H9 (cell line): ENCODE data around the gene PCDHGA2. TPM values are rescaled to one million over a fixed set of nuclear protein-coding genes. Genes with fewer than 3 reads are reported as not detected.
"Not testable (repeated sequence)": the region's sequence is repeated elsewhere in the genome, so short reads cannot be mapped to it uniquely, and the experiment has no call there.

ENCODE experiments used
- DNase-seq: peaks from one replicate; pipeline ENCODE4 v3.0.0-alpha.2; 2017
- H2AFZ ChIP-seq: one replicate; pipeline ENCODE4 v1.6.1; 2013; ENCODE audit warnings: mild to moderate bottlenecking, low read length, control low read depth, moderate library complexity
- H2AK5ac ChIP-seq: 2 replicates; pipeline ENCODE4 v1.6.1; 2013; ENCODE audit warnings: low read length, control low read depth, mixed read lengths; ENCODE audit not compliant: insufficient read length
- H2BK120ac ChIP-seq: one replicate; pipeline ENCODE4 v1.6.1; 2013; ENCODE audit warnings: low read depth, mild to moderate bottlenecking, low read length, control low read depth, inconsistent platforms; ENCODE audit not compliant: poor library complexity, severe bottlenecking
- H2BK12ac ChIP-seq: 2 replicates; pipeline ENCODE4 v1.6.1; 2013; ENCODE audit warnings: low read length, control low read depth, mixed read lengths, low read depth; ENCODE audit not compliant: insufficient read length
- H2BK15ac ChIP-seq: 2 replicates; pipeline ENCODE4 v1.6.1; 2013; ENCODE audit warnings: low read depth, low read length, control low read depth
- H2BK20ac ChIP-seq: one replicate; pipeline ENCODE4 v1.6.1; 2013; ENCODE audit warnings: low read depth, mild to moderate bottlenecking, low read length, control low read depth, inconsistent platforms; ENCODE audit not compliant: poor library complexity, severe bottlenecking
- H2BK5ac ChIP-seq: 2 replicates; pipeline ENCODE4 v1.6.1; 2013; ENCODE audit warnings: low read length, control low read depth, mixed read lengths; ENCODE audit not compliant: insufficient read length
- H3K14ac ChIP-seq: 2 replicates; pipeline ENCODE4 v1.6.1; 2013; ENCODE audit warnings: low read length, control low read depth; ENCODE audit not compliant: insufficient read depth
- H3K18ac ChIP-seq: 2 replicates; pipeline ENCODE4 v1.6.1; 2013; ENCODE audit warnings: low read depth, mild to moderate bottlenecking, mixed read lengths, low read length, control low read depth; ENCODE audit not compliant: insufficient read length
- H3K23ac ChIP-seq: 2 replicates; pipeline ENCODE4 v1.6.1; 2013; ENCODE audit warnings: low read length, control low read depth, mixed read lengths, low read depth; ENCODE audit not compliant: insufficient read length
- H3K23me2 ChIP-seq: 2 replicates; pipeline ENCODE4 v1.6.1; 2013; ENCODE audit warnings: low read depth, mild to moderate bottlenecking, mixed read lengths, low read length, control low read depth; ENCODE audit not compliant: insufficient read length, poor library complexity, severe bottlenecking
- H3K27ac ChIP-seq: 2 replicates; pipeline ENCODE4 v1.5.1; 2013; ENCODE audit warnings: low read length, control low read depth, mixed read lengths, low read depth; ENCODE audit not compliant: insufficient read length
- H3K27me3 ChIP-seq: 2 replicates; pipeline ENCODE4 v1.6.1; 2013; ENCODE audit warnings: low read length, control low read depth, inconsistent platforms; ENCODE audit not compliant: insufficient read depth
- H3K4ac ChIP-seq: 2 replicates; pipeline ENCODE4 v1.6.1; 2013; ENCODE audit warnings: low read depth, mild to moderate bottlenecking, control low read depth, inconsistent platforms, low read length, moderate library complexity
- H3K4me1 ChIP-seq: 2 replicates; pipeline ENCODE4 v1.6.1; 2013; ENCODE audit warnings: low read length, control low read depth, inconsistent platforms; ENCODE audit not compliant: insufficient read depth
- H3K4me2 ChIP-seq: 2 replicates; pipeline ENCODE4 v1.6.1; 2013; ENCODE audit warnings: low read length, control low read depth, mixed read lengths; ENCODE audit not compliant: insufficient read length, insufficient read depth
- H3K56ac ChIP-seq: 2 replicates; pipeline ENCODE4 v1.6.1; 2013; ENCODE audit warnings: low read depth, mild to moderate bottlenecking, mixed read lengths, low read length, control low read depth; ENCODE audit not compliant: insufficient read length
- H3K79me1 ChIP-seq: 2 replicates; pipeline ENCODE4 v1.6.1; 2013; ENCODE audit warnings: low read depth, mild to moderate bottlenecking, moderate library complexity, low read length, control low read depth, inconsistent platforms; ENCODE audit not compliant: insufficient read depth, poor library complexity, severe bottlenecking
- H3K79me2 ChIP-seq: 2 replicates; pipeline ENCODE4 v1.6.1; 2013; ENCODE audit warnings: low read length, control low read depth, inconsistent platforms; ENCODE audit not compliant: insufficient read depth
- H3K9ac ChIP-seq: 2 replicates; pipeline ENCODE4 v1.6.1; 2013; ENCODE audit warnings: low read length, control low read depth, mixed read lengths; ENCODE audit not compliant: insufficient read length; ENCODE audit errors: extremely low read depth
- H3K9me3 ChIP-seq: one replicate; pipeline ENCODE4 v1.6.1; 2013; ENCODE audit warnings: low read depth, low read length, inconsistent platforms; ENCODE audit not compliant: control insufficient read depth
- H3T11ph ChIP-seq: one replicate; pipeline ENCODE4 v1.6.1; 2013; ENCODE audit warnings: mild to moderate bottlenecking, low read length, control low read depth, inconsistent platforms
- H4K20me1 ChIP-seq: one replicate; pipeline ENCODE4 v1.6.1; 2013; ENCODE audit not compliant: control insufficient read depth, insufficient read length, insufficient read depth
- H4K5ac ChIP-seq: 2 replicates; pipeline ENCODE4 v1.6.1; 2013; ENCODE audit warnings: low read depth, mild to moderate bottlenecking, mixed read lengths, low read length, control low read depth; ENCODE audit not compliant: insufficient read length
- H4K8ac ChIP-seq: replicated peaks from 2 replicates; pipeline ENCODE4 v1.6.1; 2013; ENCODE audit warnings: low read length, control low read depth, mixed read lengths, low read depth; ENCODE audit not compliant: insufficient read length
- H4K91ac ChIP-seq: 2 replicates; pipeline ENCODE4 v1.6.1; 2013; ENCODE audit warnings: low read depth, mild to moderate bottlenecking, moderate library complexity, mixed read lengths, low read length, control low read depth; ENCODE audit not compliant: insufficient read length
- H3K27ac Mint-ChIP-seq, 3 experiments: 2 replicates in 2 of 3; 3 replicates in 1 of 3; pipeline ENCODE4 v1.8.0; 2020 to 2021; ENCODE audit warnings: mixed read lengths in 3 of 3, mild to moderate bottlenecking in 1 of 3, moderate library complexity in 1 of 3
- H3K27me3 Mint-ChIP-seq: 2 replicates; pipeline ENCODE4 v1.8.0; 2021; ENCODE audit warnings: low read depth, mild to moderate bottlenecking, moderate library complexity, mixed read lengths
- H3K36me3 Mint-ChIP-seq, 3 experiments: 2 replicates in 2 of 3; 3 replicates in 1 of 3; pipeline ENCODE4 v1.8.0; 2020 to 2021; ENCODE audit warnings: low read depth in 3 of 3, mixed read lengths in 3 of 3; ENCODE audit not compliant: insufficient read depth in 1 of 3
- H3K4me1 Mint-ChIP-seq, 2 experiments: 2 replicates each; pipeline ENCODE4 v1.8.0; 2020; ENCODE audit warnings: mixed read lengths in 2 of 2
- H3K4me3 Mint-ChIP-seq, 2 experiments: 2 replicates in 1 of 2; 3 replicates in 1 of 2; pipeline ENCODE4 v1.8.0; 2020 to 2021; ENCODE audit warnings: mild to moderate bottlenecking in 2 of 2, mixed read lengths in 2 of 2, moderate library complexity in 1 of 2
- H3K9me3 Mint-ChIP-seq, 2 experiments: 2 replicates in 1 of 2; 3 replicates in 1 of 2; pipeline ENCODE4 v1.8.0; 2020; ENCODE audit warnings: mild to moderate bottlenecking in 2 of 2, mixed read lengths in 2 of 2, moderate library complexity in 1 of 2
- CTCF ChIP-seq: fragments of 200-600 bp; sonication (generic); conservative IDR thresholded peaks from 3 replicates; pipeline ENCODE4 v1.8.0; 2021; ENCODE audit warnings: antibody characterized with exemption, mild to moderate bottlenecking
- WGBS: extraction: QIAGEN DNeasy Blood & Tissue Kit; methylation state at CpG from one replicate; pipeline ENCODE4 v1.1.7; 2013; ENCODE audit warnings: missing lambda C conversion rate, low lambda C conversion rate, mixed read lengths; ENCODE audit not compliant: insufficient read length; ENCODE audit errors: extremely low coverage; 5-methylcytosine and 5-hydroxymethylcytosine counted together
- total RNA-seq: library from RNA; stranded (reverse); gene quantifications from 2 replicates; pipeline ENCODE4 v1.2.1, GENCODE V29; 2021

Gene PCDHGA2
- total RNA-seq, 1 experiment from 2014 or later = 0.90 TPM

DNA sequence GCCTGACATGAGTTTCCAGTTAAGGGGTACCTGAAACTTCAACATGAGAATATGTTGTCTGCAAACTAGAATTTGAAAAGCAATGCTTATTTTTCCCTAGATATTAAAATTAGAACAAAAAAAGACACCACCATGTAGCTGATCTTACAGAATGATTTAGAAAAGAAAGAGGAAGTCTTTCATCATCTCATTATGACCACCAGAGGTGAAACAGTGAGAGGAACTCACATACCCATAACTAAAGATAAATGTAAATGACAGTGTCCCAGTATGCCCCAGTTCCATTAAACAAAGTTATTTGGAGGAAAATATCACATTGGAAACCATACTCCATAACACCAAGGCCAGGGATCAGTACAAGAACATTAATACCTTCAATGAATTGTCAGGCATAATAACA is 24.8 kb upstream of the PCDHGA2 start:
- no peak overlapping the region for H2BK20ac ChIP-seq
- no peak overlapping the region for H2AFZ ChIP-seq
- no peaks in the 10 kb centered on the region for H3K4me1 ChIP-seq
- DNase-seq = no peak
- no peak overlapping the region for H3K9ac ChIP-seq
- no peaks in the 10 kb centered on the region for H3K79me1 ChIP-seq
- H3K18ac ChIP-seq = no peak overlapping the region
- H2BK12ac ChIP-seq = no peak overlapping the region
- no peak overlapping the region for H2BK15ac ChIP-seq
- H4K20me1 ChIP-seq = no peaks in the 10 kb centered on the region
- no peak overlapping the region for H3K27ac ChIP-seq
- H3K14ac ChIP-seq = no peak overlapping the region
- H3K9me3 ChIP-seq = peaks cover 9% of the 10 kb centered on the region
- no peak overlapping the region for H3K56ac ChIP-seq
- Mint-ChIP-seq H3K4me3 (no peak overlapping the region), H3K4me1 (peaks cover 2 to 5% of the 10 kb centered on the region in 2 experiments; a peak in 3 of 4 replicates), H3K27me3 (peaks cover 1% of the 10 kb centered on the region; the same call in 1 of the 2 replicates), H3K27ac (no peak overlapping the region), H3K36me3 (peaks cover 33 to 45% (median 33%) of the 10 kb centered on the region in 3 experiments), H3K9me3 (peaks cover 13 to 56% of the 10 kb centered on the region in 2 experiments)
- no peak overlapping the region for H4K8ac ChIP-seq
- no peak overlapping the region for H3T11ph ChIP-seq
- no peaks in the 10 kb centered on the region for H3K27me3 ChIP-seq
- H2AK5ac ChIP-seq = no peak overlapping the region
- H2BK5ac ChIP-seq = no peak overlapping the region
- no peak overlapping the region for H2BK120ac ChIP-seq
- no peak for TF ChIP-seq CTCF
- no peak overlapping the region for H3K4ac ChIP-seq
- H3K79me2 ChIP-seq = no peaks in the 10 kb centered on the region; the same call in 1 of the 2 replicates
- H4K91ac ChIP-seq = no peak overlapping the region
- no peak overlapping the region for H3K23ac ChIP-seq
- H4K5ac ChIP-seq = no peak overlapping the region
- H3K4me2 ChIP-seq = no peak overlapping the region
- no peaks in the 10 kb centered on the region for H3K23me2 ChIP-seq

DNA sequence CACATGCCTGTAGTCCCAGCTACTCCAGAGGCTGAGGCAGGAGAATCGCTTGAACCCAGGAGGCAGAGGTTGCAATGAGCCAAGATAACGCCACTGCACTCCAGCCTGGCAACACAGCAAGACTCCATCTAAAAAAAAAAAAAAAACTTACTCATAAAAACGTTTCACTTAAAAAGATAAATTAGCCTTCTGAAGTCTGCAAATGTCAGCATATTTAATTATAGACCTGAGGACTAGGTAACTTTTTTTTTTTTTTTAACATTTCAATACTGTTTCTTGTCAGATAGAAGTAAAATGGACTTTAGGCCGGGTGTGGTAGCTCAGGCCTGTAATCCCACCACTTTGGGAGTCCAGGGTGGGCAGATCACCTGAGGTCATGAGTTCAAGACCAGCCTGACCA is 21.6 kb upstream of the PCDHGA2 start:
- H3K56ac ChIP-seq, H4K91ac ChIP-seq, H3K23ac ChIP-seq, H3K4me2 ChIP-seq, H3K18ac ChIP-seq, H4K5ac ChIP-seq, H2BK20ac ChIP-seq, H3K4me1 ChIP-seq, H3K27ac Mint-ChIP-seq, H2AFZ ChIP-seq, H3K79me1 ChIP-seq, H3K4me3 Mint-ChIP-seq, H3K9ac ChIP-seq, H3K79me2 ChIP-seq, H2BK15ac ChIP-seq, H2BK5ac ChIP-seq, H3K4ac ChIP-seq, H2AK5ac ChIP-seq, DNase-seq, H4K20me1 ChIP-seq, H3K27me3 ChIP-seq, H4K8ac ChIP-seq, H3K27ac ChIP-seq, H3K14ac ChIP-seq, H3K23me2 ChIP-seq, H2BK120ac ChIP-seq, H3T11ph ChIP-seq, H3K27me3 Mint-ChIP-seq, H2BK12ac ChIP-seq: not testable (repeated sequence)
- peaks cover 9 to 15% of the 10 kb centered on the region in 2 experiments; a peak in 3 of 4 replicates for H3K4me1 Mint-ChIP-seq
- no CpG with 5 or more reads among the region's 4 CpGs for WGBS
- H3K9me3 ChIP-seq = peaks cover 22% of the 10 kb centered on the region
- peaks cover 49 to 62% (median 51%) of the 10 kb centered on the region in 3 experiments for H3K36me3 Mint-ChIP-seq
- peaks cover 39 to 70% of the 10 kb centered on the region in 2 experiments for H3K9me3 Mint-ChIP-seq
